Hindlimb muscle (tissue), 1 donor: ENCODE results near the gene ACAA2. TPM values are rescaled to one million over a fixed set of nuclear protein-coding genes. Genes with fewer than 3 reads are reported as not detected.

Source experiments
- DNase-seq: peaks from one replicate; pipeline ENCODE4 v3.0.0-alpha.2; 2013
- polyA plus RNA-seq: library from polyadenylated mRNA; unstranded; fragments of 120-200 nt; gene quantifications from one replicate; pipeline ENCODE4 v1.2.1, GENCODE V29; 2013; ENCODE audit not compliant: insufficient read length

ACAA2 gene
- polyA plus RNA-seq, 1 donor, result 71.2 TPM

- peak; percentile 42 for DNase-seq
These were observed 74.6 kb downstream of the ACAA2 start for GRCh38 chr18:49738721-49739120.

- DNase-seq, result no peak
These were observed 78.5 kb downstream of the ACAA2 start for GRCh38 chr18:49734836-49735235.

GRCh38 chr18:49733896-49734585 is 79.3 kb downstream of the ACAA2 start:
- no peak for DNase-seq

- no peak for DNase-seq
These were observed 80.0 kb downstream of the ACAA2 start for GRCh38 chr18:49733321-49733720.
